Activated naive CD8-positive, alpha-beta T cell (primary cell): Measurements from ENCODE around the gene PRDM16.

ENCODE experiments used
- H3K27ac Mint-ChIP-seq: one replicate; pipeline ENCODE4 v1.8.0; 2021; ENCODE audit warnings: mixed read lengths
- H3K27me3 Mint-ChIP-seq: one replicate; pipeline ENCODE4 v1.8.0; 2021; ENCODE audit warnings: mixed read lengths
- H3K36me3 Mint-ChIP-seq: one replicate; pipeline ENCODE4 v1.8.0; 2021; ENCODE audit warnings: mixed read lengths
- H3K4me1 Mint-ChIP-seq: one replicate; pipeline ENCODE4 v1.8.0; 2021; ENCODE audit warnings: low read depth, mixed read lengths
- H3K4me3 Mint-ChIP-seq: one replicate; pipeline ENCODE4 v1.8.0; 2021; ENCODE audit warnings: mild to moderate bottlenecking, mixed read lengths
- H3K9me3 Mint-ChIP-seq: one replicate; pipeline ENCODE4 v1.8.0; 2021; ENCODE audit warnings: low read depth, mixed read lengths

Gene PRDM16

GRCh38 chr1:3257788-3258187 lies 188.8 kb downstream of the PRDM16 start:
- no peaks in the 10 kb centered on the region for H3K27me3 Mint-ChIP-seq
- no peaks in the 10 kb centered on the region for H3K36me3 Mint-ChIP-seq
- peaks cover 3% of the 10 kb centered on the region for H3K9me3 Mint-ChIP-seq
- no peak overlapping the region for H3K27ac Mint-ChIP-seq
- no peak overlapping the region for H3K4me3 Mint-ChIP-seq
- no peaks in the 10 kb centered on the region for H3K4me1 Mint-ChIP-seq

DNA sequence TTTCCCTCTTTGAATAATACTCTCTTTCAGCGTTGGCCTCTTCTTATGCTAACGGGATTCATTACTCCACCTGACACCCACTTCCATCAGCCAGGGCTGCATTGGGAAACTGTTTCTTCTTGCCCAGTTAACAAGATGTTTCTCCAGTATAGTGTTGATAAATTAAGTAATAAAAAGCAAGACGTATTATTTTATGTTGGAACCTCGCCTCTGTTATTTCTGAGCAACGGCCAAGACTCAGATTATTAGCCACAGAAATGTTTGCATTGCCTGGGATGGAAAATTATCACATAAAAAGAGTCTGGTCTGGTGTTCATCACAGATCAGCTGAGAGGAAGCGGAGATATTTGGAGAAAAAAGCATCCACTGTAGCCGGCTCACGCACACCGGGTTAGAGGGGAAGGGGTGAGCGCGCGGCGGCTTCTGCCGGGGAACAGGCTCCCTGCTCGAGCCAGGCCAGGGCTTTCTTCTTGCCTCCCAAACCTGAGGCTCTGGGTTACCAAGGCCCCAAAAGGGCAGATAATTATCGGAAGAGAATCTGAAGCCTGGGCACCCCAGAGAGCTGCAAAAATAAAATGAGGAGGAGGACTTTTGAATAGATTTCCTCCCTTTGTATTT lies 189.5 kb downstream of the PRDM16 start:
- H3K9me3 Mint-ChIP-seq, result peaks cover 3% of the 10 kb centered on the region
- H3K27ac Mint-ChIP-seq, result no peak overlapping the region
- no peaks in the 10 kb centered on the region for H3K36me3 Mint-ChIP-seq
- H3K27me3 Mint-ChIP-seq, result no peaks in the 10 kb centered on the region
- H3K4me3 Mint-ChIP-seq, result no peak overlapping the region
- H3K4me1 Mint-ChIP-seq, result no peaks in the 10 kb centered on the region

DNA sequence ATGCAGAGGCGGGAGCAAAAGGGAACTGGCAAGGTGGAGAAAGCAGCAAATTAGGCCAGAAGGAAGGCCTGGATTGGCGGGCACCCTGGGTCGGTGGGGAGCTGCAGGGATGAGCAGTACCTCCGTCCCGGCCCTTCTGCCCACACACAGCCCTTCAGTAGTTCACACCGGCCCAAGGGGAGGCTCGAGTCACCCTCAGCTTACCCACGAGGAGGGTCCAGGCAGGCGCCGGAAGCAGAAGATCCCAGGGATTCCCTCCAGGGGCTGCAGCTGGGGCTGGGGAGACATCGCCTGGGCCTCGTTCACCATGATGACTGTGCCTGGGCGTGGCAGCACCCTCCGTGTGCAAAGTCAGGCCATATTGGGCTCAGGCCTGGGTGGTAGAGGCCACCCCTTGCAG lies 190.0 kb downstream of the PRDM16 start:
- Mint-ChIP-seq H3K4me1 (no peaks in the 10 kb centered on the region), H3K4me3 (no peak overlapping the region), H3K27ac (no peak overlapping the region), H3K27me3 (no peaks in the 10 kb centered on the region), H3K9me3 (peaks cover 3% of the 10 kb centered on the region), H3K36me3 (no peaks in the 10 kb centered on the region)

GRCh38 chr1:3261007-3261968 lies 192.3 kb downstream of the PRDM16 start:
- Mint-ChIP-seq H3K9me3 (peaks cover 3% of the 10 kb centered on the region), H3K4me3 (no peak overlapping the region), H3K27me3 (no peaks in the 10 kb centered on the region), H3K4me1 (no peaks in the 10 kb centered on the region), H3K36me3 (no peaks in the 10 kb centered on the region), H3K27ac (no peak overlapping the region)

GRCh38 chr1:3261969-3262579 lies 193.1 kb downstream of the PRDM16 start:
- no peak overlapping the region for H3K27ac Mint-ChIP-seq
- peaks cover 3% of the 10 kb centered on the region for H3K9me3 Mint-ChIP-seq
- no peaks in the 10 kb centered on the region for H3K36me3 Mint-ChIP-seq
- no peaks in the 10 kb centered on the region for H3K27me3 Mint-ChIP-seq
- H3K4me3 Mint-ChIP-seq, result no peak overlapping the region
- H3K4me1 Mint-ChIP-seq, result no peaks in the 10 kb centered on the region

DNA sequence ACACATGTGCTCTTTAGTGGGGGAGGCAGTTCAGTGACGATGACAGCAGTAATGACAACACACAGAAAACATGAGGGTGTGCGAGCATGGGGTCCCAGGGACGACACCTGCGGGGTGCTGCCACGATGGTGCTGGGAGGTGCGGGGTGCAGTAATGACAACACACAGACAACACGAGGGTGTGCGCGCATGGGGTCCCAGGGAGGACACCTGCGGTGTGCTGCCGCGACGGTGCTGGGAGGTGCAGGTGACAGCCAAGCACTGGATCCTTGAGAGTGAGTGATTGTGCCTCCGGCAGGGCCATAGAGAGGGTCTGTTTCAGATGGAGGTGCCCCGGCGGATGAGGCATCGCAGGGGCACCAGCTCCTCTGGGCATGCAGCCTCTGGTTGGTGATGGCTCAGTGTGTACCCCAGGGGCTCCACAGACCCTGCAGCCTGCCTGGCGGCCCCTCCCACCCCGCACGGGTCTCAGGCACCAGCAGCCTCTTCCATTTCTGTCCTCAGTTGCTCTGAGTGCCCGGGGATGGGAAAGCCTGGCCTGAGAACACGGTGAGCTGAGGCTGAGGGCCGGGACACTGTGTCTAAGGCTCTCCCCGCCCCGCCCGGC lies 193.8 kb downstream of the PRDM16 start:
- peaks cover 3% of the 10 kb centered on the region for H3K9me3 Mint-ChIP-seq

DNA sequence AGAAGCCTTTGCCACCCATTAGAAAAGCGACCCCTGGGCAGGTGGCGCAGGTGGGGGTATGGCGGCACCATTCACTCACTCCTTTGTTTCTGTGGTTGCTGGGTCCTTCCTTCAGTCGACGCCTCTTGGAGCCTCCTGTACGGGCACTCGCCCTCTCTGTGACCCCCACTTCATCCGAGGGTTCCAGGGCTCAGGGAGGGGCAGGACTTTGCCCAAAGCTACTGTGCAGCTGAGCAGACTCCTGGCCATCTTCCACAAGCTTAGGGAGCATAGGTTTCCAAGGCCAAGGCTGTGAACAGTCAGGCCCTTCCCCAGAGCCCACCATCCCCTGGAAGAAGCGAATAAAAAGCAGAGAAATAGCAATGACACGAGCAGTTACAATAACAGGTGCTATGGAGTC lies 194.8 kb downstream of the PRDM16 start:
- no peak overlapping the region for H3K4me3 Mint-ChIP-seq
- H3K4me1 Mint-ChIP-seq, result no peaks in the 10 kb centered on the region
- peaks cover 3% of the 10 kb centered on the region for H3K9me3 Mint-ChIP-seq
- no peaks in the 10 kb centered on the region for H3K27me3 Mint-ChIP-seq
- H3K36me3 Mint-ChIP-seq, result no peaks in the 10 kb centered on the region
- no peak overlapping the region for H3K27ac Mint-ChIP-seq

More for the DNA sequence above, 193.8 kb downstream of the PRDM16 start:
- Mint-ChIP-seq H3K4me3 (no peak overlapping the region), H3K36me3 (no peaks in the 10 kb centered on the region), H3K4me1 (no peaks in the 10 kb centered on the region), H3K27ac (no peak overlapping the region), H3K27me3 (no peaks in the 10 kb centered on the region)

DNA sequence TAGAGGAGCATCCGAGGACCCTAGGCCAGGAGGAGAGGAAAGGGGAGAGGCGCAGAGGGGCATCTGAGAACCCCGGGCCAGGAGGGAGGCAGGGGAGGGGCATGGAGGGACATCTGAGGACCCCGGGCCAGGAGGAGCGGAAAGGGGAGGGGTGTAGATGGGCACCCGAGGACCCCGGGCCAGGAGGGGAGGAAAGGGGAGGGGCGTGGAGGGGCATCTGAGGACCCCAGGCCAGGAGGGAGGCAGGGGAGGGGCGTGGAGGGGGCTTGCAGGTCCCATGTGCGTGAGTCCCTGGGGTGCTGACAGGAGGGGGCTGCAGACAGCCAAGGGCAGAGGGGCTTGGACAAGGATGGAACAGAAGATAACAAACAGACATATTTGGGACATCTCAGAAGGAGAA lies 195.5 kb downstream of the PRDM16 start:
- no peaks in the 10 kb centered on the region for H3K4me1 Mint-ChIP-seq
- H3K27me3 Mint-ChIP-seq, result no peaks in the 10 kb centered on the region
- no peak overlapping the region for H3K27ac Mint-ChIP-seq
- no peak overlapping the region for H3K4me3 Mint-ChIP-seq
- H3K9me3 Mint-ChIP-seq, result peaks cover 3% of the 10 kb centered on the region
- no peaks in the 10 kb centered on the region for H3K36me3 Mint-ChIP-seq

DNA sequence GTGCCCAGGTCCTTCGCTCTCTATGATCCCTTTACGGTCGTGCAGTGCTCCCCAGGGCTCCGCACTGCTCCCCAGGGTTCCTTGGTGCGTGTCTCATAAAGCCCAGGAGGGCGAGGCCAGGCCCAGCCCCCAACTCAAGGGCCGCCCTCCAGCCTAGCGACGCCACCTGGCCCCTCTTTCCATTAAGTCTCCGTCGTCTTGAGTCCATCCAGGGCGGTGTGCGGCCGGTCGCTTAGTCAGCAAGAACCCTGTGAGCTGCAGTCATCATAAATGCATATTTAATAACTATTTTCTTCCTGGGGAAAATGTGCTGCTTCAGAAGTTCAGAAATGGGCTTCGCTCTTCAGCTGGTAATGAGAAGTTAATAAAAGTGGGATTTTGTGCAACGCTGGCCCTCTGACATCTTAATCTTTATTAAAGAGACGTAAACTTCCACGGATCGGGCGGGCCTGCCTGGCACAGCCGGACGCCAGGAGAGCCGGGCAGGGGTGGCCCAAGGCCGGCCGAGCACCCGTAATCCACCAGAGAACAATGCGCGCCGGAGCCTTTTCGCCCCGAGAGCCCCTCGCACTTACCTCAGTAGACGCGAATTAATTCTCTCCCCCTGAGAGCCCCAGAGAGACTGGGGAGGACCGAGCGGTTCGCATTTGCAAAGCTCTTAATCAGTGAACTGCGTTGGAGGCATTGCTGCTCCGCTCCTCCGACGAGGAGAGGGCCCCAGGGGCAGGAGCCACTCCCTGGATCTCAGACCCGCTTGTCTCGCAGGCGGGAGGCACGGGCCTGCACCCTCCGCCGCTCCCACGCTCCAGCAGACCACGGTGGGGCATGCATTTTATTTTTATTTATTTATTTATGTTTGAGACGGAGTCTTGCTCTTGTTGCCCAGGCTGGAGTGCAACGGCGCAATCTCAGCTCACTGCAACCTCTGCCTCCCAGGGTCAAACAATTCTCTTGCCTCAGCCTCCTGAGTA lies 197.1 kb downstream of the PRDM16 start:
- H3K27ac Mint-ChIP-seq, result no peak overlapping the region
- H3K27me3 Mint-ChIP-seq, result no peaks in the 10 kb centered on the region
- H3K36me3 Mint-ChIP-seq, result no peaks in the 10 kb centered on the region
- no peak overlapping the region for H3K4me3 Mint-ChIP-seq
- no peaks in the 10 kb centered on the region for H3K4me1 Mint-ChIP-seq
- no peaks in the 10 kb centered on the region for H3K9me3 Mint-ChIP-seq

GRCh38 chr1:3266870-3267549 lies 198.0 kb downstream of the PRDM16 start:
- no peaks in the 10 kb centered on the region for H3K27me3 Mint-ChIP-seq
- H3K4me3 Mint-ChIP-seq, result no peak overlapping the region
- H3K36me3 Mint-ChIP-seq, result no peaks in the 10 kb centered on the region
- no peak overlapping the region for H3K27ac Mint-ChIP-seq
- no peaks in the 10 kb centered on the region for H3K9me3 Mint-ChIP-seq
- no peaks in the 10 kb centered on the region for H3K4me1 Mint-ChIP-seq

DNA sequence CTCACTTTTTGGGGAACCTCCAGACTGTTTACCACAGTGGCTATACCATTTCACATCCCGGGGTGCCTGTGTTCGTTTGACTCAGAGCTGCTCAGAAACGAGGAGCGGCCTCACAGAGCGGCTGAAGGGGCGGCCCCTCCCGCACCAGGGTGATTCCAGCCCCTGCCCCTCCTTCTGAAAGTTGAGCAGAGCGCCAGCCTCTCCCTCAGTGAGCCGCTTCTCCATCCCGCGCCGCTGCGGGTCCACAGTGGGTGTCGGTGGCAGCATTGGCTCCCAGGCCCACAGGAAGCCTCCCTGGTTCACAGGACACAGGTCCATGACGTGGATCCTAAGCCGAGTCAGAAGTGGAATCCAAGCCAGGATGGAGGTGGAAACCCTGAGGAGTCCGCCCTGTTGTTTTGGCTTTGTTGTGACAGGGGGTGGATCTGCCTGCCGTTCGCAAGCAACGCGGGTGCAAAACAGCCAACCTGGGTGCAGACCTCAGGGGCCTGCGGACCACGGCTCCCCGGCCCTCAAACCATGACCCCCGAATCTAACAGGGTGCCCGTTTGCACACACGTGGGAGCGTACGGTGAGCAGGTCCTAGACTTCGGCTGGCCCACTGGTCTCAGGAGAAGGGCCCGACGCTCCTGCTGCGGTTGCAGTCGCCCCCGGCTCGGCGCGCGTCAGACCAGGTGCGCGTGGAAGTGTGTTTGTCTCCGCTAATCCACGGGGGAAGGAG lies 198.7 kb downstream of the PRDM16 start:
- no peak overlapping the region for H3K27ac Mint-ChIP-seq
- no peaks in the 10 kb centered on the region for H3K4me1 Mint-ChIP-seq
- no peaks in the 10 kb centered on the region for H3K27me3 Mint-ChIP-seq
- H3K9me3 Mint-ChIP-seq, result no peaks in the 10 kb centered on the region
- H3K4me3 Mint-ChIP-seq, result no peak overlapping the region
- no peaks in the 10 kb centered on the region for H3K36me3 Mint-ChIP-seq

GRCh38 chr1:3268281-3268680 lies 199.3 kb downstream of the PRDM16 start:
- no peak overlapping the region for H3K27ac Mint-ChIP-seq
- no peak overlapping the region for H3K4me3 Mint-ChIP-seq
- no peaks in the 10 kb centered on the region for H3K36me3 Mint-ChIP-seq
- no peaks in the 10 kb centered on the region for H3K27me3 Mint-ChIP-seq
- no peaks in the 10 kb centered on the region for H3K9me3 Mint-ChIP-seq
- no peaks in the 10 kb centered on the region for H3K4me1 Mint-ChIP-seq
